ENCODE measurements around the gene MRPS7. TPM values are rescaled to one million over a fixed set of nuclear protein-coding genes. Genes with fewer than 3 reads are reported as not detected.

MRPS7 gene
- total and polyA plus RNA-seq, 10 of the 15 experiments (the other 5 are each of a cell fraction or from before 2014, with no cell fraction given) = 88.4 to 217 (median 109) TPM

DNA sequence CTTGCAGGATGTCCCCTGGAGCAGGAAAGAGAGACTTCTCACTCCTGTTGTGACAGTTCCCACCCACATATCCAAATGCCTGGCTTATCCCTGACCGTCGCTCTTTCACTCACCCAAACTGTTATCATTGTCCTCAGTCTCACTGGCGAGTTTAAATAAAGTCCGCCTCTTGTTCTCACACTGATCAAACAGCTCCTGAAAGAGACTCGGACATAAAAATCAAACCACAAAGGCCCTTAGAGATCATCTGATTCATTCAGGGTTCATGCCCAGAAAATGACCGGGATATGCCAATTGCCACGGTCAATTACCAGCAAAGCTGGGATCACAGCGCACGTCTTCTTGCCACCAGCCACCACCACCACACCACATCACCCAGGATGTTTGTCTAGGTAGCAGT, 20.2 kb upstream of the MRPS7 start (continued):
- TF ChIP-seq, protein P1, sequence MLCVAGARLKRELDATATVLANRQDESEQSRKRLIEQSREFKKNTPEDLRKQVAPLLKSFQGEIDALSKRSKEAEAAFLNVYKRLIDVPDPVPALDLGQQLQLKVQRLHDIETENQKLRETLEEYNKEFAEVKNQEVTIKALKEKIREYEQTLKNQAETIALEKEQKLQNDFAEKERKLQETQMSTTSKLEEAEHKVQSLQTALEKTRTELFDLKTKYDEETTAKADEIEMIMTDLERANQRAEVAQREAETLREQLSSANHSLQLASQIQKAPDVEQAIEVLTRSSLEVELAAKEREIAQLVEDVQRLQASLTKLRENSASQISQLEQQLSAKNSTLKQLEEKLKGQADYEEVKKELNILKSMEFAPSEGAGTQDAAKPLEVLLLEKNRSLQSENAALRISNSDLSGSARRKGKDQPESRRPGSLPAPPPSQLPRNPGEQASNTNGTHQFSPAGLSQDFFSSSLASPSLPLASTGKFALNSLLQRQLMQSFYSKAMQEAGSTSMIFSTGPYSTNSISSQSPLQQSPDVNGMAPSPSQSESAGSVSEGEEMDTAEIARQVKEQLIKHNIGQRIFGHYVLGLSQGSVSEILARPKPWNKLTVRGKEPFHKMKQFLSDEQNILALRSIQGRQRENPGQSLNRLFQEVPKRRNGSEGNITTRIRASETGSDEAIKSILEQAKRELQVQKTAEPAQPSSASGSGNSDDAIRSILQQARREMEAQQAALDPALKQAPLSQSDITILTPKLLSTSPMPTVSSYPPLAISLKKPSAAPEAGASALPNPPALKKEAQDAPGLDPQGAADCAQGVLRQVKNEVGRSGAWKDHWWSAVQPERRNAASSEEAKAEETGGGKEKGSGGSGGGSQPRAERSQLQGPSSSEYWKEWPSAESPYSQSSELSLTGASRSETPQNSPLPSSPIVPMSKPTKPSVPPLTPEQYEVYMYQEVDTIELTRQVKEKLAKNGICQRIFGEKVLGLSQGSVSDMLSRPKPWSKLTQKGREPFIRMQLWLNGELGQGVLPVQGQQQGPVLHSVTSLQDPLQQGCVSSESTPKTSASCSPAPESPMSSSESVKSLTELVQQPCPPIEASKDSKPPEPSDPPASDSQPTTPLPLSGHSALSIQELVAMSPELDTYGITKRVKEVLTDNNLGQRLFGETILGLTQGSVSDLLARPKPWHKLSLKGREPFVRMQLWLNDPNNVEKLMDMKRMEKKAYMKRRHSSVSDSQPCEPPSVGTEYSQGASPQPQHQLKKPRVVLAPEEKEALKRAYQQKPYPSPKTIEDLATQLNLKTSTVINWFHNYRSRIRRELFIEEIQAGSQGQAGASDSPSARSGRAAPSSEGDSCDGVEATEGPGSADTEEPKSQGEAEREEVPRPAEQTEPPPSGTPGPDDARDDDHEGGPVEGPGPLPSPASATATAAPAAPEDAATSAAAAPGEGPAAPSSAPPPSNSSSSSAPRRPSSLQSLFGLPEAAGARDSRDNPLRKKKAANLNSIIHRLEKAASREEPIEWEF (IDR thresholded peaks at IDR 0.05; ENCODE audit: insufficient replicate concordance, low read depth, low read length) = no peak
- TF ChIP-seq, protein P2, sequence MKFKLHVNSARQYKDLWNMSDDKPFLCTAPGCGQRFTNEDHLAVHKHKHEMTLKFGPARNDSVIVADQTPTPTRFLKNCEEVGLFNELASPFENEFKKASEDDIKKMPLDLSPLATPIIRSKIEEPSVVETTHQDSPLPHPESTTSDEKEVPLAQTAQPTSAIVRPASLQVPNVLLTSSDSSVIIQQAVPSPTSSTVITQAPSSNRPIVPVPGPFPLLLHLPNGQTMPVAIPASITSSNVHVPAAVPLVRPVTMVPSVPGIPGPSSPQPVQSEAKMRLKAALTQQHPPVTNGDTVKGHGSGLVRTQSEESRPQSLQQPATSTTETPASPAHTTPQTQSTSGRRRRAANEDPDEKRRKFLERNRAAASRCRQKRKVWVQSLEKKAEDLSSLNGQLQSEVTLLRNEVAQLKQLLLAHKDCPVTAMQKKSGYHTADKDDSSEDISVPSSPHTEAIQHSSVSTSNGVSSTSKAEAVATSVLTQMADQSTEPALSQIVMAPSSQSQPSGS (IDR thresholded peaks at IDR 0.05; ENCODE audit: low read length) = no peak

DNA sequence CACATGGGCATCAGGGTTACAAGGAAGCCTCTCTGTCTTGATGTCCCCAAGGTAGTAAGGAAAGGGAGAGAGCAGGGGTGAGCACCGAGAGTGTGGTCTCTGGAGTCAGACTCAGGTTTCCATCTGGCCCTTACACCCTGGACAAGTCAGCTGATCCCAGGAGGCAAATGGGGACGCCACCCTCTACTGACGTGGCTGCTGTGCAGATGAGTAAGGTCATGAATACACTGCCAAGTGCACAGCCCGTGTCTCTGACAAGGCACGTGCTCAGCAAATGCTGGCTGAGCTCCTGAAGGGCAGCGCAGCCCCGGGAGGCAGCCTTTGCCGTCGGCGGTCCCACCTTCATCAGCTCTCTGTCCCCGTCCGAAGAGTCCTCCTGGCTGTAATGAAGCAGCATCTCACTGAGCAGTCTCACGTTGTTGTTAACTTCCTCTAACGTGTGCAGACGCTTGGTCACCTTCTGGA, 19.7 kb upstream of the MRPS7 start:
- no peaks in the 10 kb centered on the region for H3K9me3 ChIP-seq (replicated peaks; ENCODE audit: control insufficient read depth, insufficient read depth, low read length)
- ChIA-PET POLR2A (interaction anchor here (2.2 to 3.6 kb wide), 2 partner anchors 19 to 47 kb away, joined by 5 to 21 read pairs; partner anchors contain the start of genes GGA3, MRPS7 and SLC25A19), RAD21 (ENCODE audit: unreplicated experiment) (interaction anchor here (1.1 to 2.1 kb wide), 2 partner anchors 19 to 163 kb away, joined by 4 read pairs; partner anchors contain the start of genes GGA3, GRB2 and MRPS7), SMC1A (ENCODE audit: uncharacterized antibody, unreplicated experiment) (interaction anchor here (1.3 to 2.3 kb wide), 3 partner anchors 8 to 54 kb away, joined by 3 to 6 read pairs (median 4); no protein-coding TSS in a partner anchor), CTCF (interaction anchor here (1.0 to 4.3 kb wide), 6 partner anchors 13 to 170 kb away, joined by 3 to 30 read pairs (median 4); partner anchors contain the start of genes GGA3, MIF4GD, MRPS7 and NUP85)
- H3K4me3 ChIP-seq = no peak overlapping the region
- TF ChIP-seq BHLHE40 (IDR thresholded peaks at IDR 0.05; ENCODE audit: borderline replicate concordance in 1 of 2, low read depth in 2 of 2, low read length in 1 of 2) (no peak), DPF2 (IDR thresholded peaks at IDR 0.05) (0 out of 2 replicates have a peak, but pooled peaks have one; percentile 6), ZNF207 (IDR thresholded peaks at IDR 0.05; ENCODE audit: borderline replicate concordance) (no peak), POLR2AphosphoS5 (IDR thresholded peaks at IDR 0.05; ENCODE audit: low read length) (0 out of 2 replicates have a peak, but pooled peaks have one; percentile 27), SREBF2 (IDR thresholded peaks at IDR 0.05; ENCODE audit: low read length) (no peak)
- no peaks in the 10 kb centered on the region for H3K27me3 ChIP-seq (replicated peaks in 1 of 2; ENCODE audit: control insufficient read depth in 2 of 2, insufficient read depth in 2 of 2, low read length in 1 of 2)
- H3K4me1 ChIP-seq (ENCODE audit: control insufficient read depth, insufficient read depth, low read length) = peaks cover 43% of the 10 kb centered on the region
- H2AFZ ChIP-seq (ENCODE audit: control insufficient read depth, low read depth, low read length) = no peak overlapping the region
- H4K20me1 ChIP-seq (ENCODE audit: control insufficient read depth, insufficient read depth) = no peaks in the 10 kb centered on the region; the same call in 1 of the 2 replicates
- in situ Hi-C loops (cut with MboI) (no loop called here), intact Hi-C loops (cut with micrococcal nuclease; ENCODE audit: unreplicated experiment) (no loop called here)
- H3K27ac ChIP-seq (ENCODE audit: control insufficient read depth, insufficient read depth) = peak overlapping the region; percentile 55
- H3K79me2 ChIP-seq (ENCODE audit: control insufficient read depth, insufficient read depth, low read length) = no peaks in the 10 kb centered on the region; the same call in 1 of the 2 replicates
- ATAC-seq (no peak), DNase-seq (ENCODE audit: low read depth, low spot score) (no peak), FAIRE-seq (no peak)
- H3K36me3 ChIP-seq (ENCODE audit: control insufficient read depth in 2 of 2, insufficient read depth in 2 of 2, low read length in 1 of 2) = peaks cover 54 to 72% of the 10 kb centered on the region in 2 experiments
- 23% methylated on average over 15 of the region's 15 CpGs for WGBS (ENCODE audit: insufficient coverage, insufficient replicate concordance, low lambda C conversion rate, missing lambda C conversion rate)
- no TSS peak for BruUV-seq (replicated peaks)
- peak overlapping the region; percentile 50 for H3K4me2 ChIP-seq (ENCODE audit: control insufficient read depth, insufficient read depth)
- H3K9ac ChIP-seq (ENCODE audit: control insufficient read depth, insufficient read depth, low read length) = peak overlapping the region; percentile 9; the same call in 1 of the 2 replicates
